H1 (cell line): Measurements from ENCODE around the gene PRCP.

Source experiments
- CTCF ChIP-seq, 3 experiments: IDR thresholded peaks; 1 replicate in 2 of 3; 2 replicates in 1 of 3; pipeline versions ENCODE4 v1.5.1 to v1.6.1; 2011; ENCODE audit warnings: low read length in 3 of 3, mild to moderate bottlenecking in 3 of 3, inconsistent platforms in 2 of 3, low read depth in 1 of 3, moderate library complexity in 1 of 3; ENCODE audit not compliant: insufficient read depth in 1 of 3; ENCODE audit errors: control extremely low read depth in 1 of 3
- EP300 ChIP-seq, 2 experiments: IDR thresholded peaks; 1 replicate in 1 of 2; 2 replicates in 1 of 2; pipeline ENCODE4 v1.6.1; 2011 to 2012; ENCODE audit warnings: low read depth in 2 of 2, low read length in 2 of 2, mild to moderate bottlenecking in 2 of 2, borderline replicate concordance in 1 of 2, inconsistent platforms in 1 of 2, moderate library complexity in 1 of 2
- HDAC2 ChIP-seq, 2 experiments: fragments of 300-600 bp in 1 of 2; sonication (generic) in 1 of 2; IDR thresholded peaks; 2 replicates each; pipeline ENCODE4 v1.6.1; 2011 to 2012; ENCODE audit warnings: low read depth in 2 of 2, low read length in 2 of 2, mild to moderate bottlenecking in 2 of 2, moderate library complexity in 2 of 2, borderline replicate concordance in 1 of 2, inconsistent platforms in 1 of 2
- JUND ChIP-seq: IDR thresholded peaks from 2 replicates; pipeline ENCODE4 v1.6.1; 2011; ENCODE audit warnings: mild to moderate bottlenecking, improper control_type of control experiment, low read length
- KDM1A ChIP-seq: fragments of 200-600, 300-600 bp; sonication (generic); IDR thresholded peaks from 2 replicates; pipeline ENCODE4 v1.7.1; 2016; ENCODE audit warnings: mild to moderate bottlenecking, low read length, borderline replicate concordance
- KDM5A ChIP-seq: fragments of 200-600 bp; IDR thresholded peaks from 2 replicates; pipeline ENCODE4 v1.7.1; 2012; ENCODE audit warnings: mild to moderate bottlenecking, low read length, inconsistent platforms, mixed read lengths
- NANOG ChIP-seq: IDR thresholded peaks from 2 replicates; pipeline ENCODE4 v1.6.1; 2011; ENCODE audit warnings: low read length, low read depth, mild to moderate bottlenecking, inconsistent platforms; ENCODE audit not compliant: insufficient read depth, poor library complexity, severe bottlenecking
- POLR2A ChIP-seq, 2 experiments: IDR thresholded peaks; 1 replicate in 1 of 2; 2 replicates in 1 of 2; pipeline ENCODE4 v1.6.1; 2011; ENCODE audit warnings: low read depth in 2 of 2, low read length in 2 of 2, mild to moderate bottlenecking in 2 of 2; ENCODE audit errors: control extremely low read depth in 1 of 2
- POLR2AphosphoS5 ChIP-seq: IDR thresholded peaks from 2 replicates; pipeline ENCODE4 v1.6.1; 2011; ENCODE audit warnings: low read depth, low read length
- RAD21 ChIP-seq, 2 experiments: IDR thresholded peaks in 1 of 2; conservative IDR thresholded peaks in 1 of 2; 2 replicates each; pipeline ENCODE4 v1.6.1; 2011; ENCODE audit warnings: low read depth in 2 of 2, low read length in 2 of 2, improper control_type of control experiment in 1 of 2, inconsistent platforms in 1 of 2, mild to moderate bottlenecking in 1 of 2, moderate library complexity in 1 of 2
- TBP ChIP-seq: IDR thresholded peaks from 2 replicates; pipeline ENCODE4 v1.6.1; 2011; ENCODE audit warnings: low read depth, low read length, improper control_type of control experiment
- TCF12 ChIP-seq: IDR thresholded peaks from 2 replicates; pipeline ENCODE4 v1.6.1; 2011; ENCODE audit warnings: low read depth, mild to moderate bottlenecking, low read length
- USF2 ChIP-seq: IDR thresholded peaks from 2 replicates; pipeline ENCODE4 v1.6.1; 2011; ENCODE audit warnings: low read length, improper control_type of control experiment
- YY1 ChIP-seq: IDR thresholded peaks from 2 replicates; pipeline ENCODE4 v1.6.1; 2011; ENCODE audit warnings: low read depth, mild to moderate bottlenecking, low read length

- TF ChIP-seq RAD21 (IDR thresholded peaks at IDR 0.05 in 1 of 2, conservative IDR thresholded peaks at IDR 0.05 in 1 of 2; ENCODE audit: low read depth in 2 of 2, low read length in 2 of 2) (no peak), TBP (no peak), HDAC2 (IDR thresholded peaks at IDR 0.05; ENCODE audit: borderline replicate concordance in 1 of 2, low read depth in 2 of 2, low read length in 2 of 2) (no peak), POLR2A (IDR thresholded peaks at IDR 0.05; ENCODE audit: control extremely low read depth in 1 of 2, low read depth in 2 of 2, low read length in 2 of 2) (no peak), JUND (no peak), EP300 (IDR thresholded peaks at IDR 0.05; ENCODE audit: borderline replicate concordance in 1 of 2, low read depth in 2 of 2, low read length in 2 of 2) (no peak), POLR2AphosphoS5 (no peak), CTCF (IDR thresholded peaks at IDR 0.05; ENCODE audit: control extremely low read depth in 1 of 3, insufficient read depth in 1 of 3, low read depth in 1 of 3, low read length in 3 of 3) (no peak), USF2 (no peak), KDM5A (no peak), NANOG (no peak), TCF12 (no peak), YY1 (no peak), KDM1A (no peak)
Observed at GRCh38 chr11:82843057-82843795, 57.0 kb downstream of the PRCP start.
